Limb (tissue), 2 donors: ENCODE results near the gene HTD2.
"Not testable (repeated sequence)": the region's sequence is repeated elsewhere in the genome, so short reads cannot be mapped to it uniquely, and the experiment has no call there.

Experiments
- DNase-seq, 2 donors: peaks; one replicate each; pipeline ENCODE4 v3.0.0-alpha.2; 2016; ENCODE audit errors: extremely low spot score in 2 of 2

The HTD2 gene

DNA sequence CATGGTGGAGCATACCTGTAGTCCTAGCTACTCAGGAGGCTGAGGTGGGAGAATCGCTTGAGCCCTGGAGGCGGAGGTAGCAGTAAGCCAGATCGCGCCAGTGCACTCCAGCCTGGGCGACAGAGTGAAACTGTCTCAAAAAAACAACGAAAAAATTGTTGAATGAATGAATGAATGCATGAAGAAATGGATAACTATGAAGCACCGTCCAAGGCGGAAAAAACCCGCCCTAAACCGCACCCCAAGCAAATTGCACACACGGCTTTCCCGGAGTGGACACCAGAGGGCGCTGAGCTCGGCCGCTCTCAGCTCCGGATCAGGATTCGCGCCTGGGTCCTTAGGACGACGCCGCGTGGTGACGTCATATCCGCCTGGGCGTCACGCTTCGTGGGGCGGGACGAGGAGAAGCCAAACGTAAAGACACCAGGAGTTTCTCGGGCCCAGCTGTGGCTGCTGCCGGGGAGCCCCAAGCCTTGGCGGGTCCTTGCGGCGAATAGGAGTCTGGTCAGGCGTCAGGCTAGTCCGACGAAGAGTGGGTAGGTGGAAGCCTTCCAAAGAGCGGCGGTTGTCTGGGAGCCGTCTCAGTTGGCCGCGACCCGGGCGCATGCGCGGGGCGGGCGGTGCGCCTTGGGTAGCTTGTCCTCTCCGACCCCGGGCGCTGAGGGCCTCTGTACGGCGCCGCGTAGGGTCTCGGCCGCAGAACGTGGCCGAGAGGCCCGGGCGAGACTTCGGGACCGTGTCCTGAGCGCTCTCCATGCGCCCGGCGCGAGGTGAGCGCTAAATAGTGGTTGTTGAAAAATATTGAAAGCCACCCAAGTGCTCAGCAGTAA is at the start of gene HTD2, which contains the start of gene RPP14:
TSS of gene HTD2 (plus strand) at position 639 of the 830 bp plus-strand sequence. CDS start 11,094 bp downstream, outside the sequence.
TSS of gene RPP14 (plus strand) at position 364 of the 830 bp plus-strand sequence. CDS start 4,085 bp downstream, outside the sequence.
- DNase-seq, result peak; percentile 98 to 99

DNA sequence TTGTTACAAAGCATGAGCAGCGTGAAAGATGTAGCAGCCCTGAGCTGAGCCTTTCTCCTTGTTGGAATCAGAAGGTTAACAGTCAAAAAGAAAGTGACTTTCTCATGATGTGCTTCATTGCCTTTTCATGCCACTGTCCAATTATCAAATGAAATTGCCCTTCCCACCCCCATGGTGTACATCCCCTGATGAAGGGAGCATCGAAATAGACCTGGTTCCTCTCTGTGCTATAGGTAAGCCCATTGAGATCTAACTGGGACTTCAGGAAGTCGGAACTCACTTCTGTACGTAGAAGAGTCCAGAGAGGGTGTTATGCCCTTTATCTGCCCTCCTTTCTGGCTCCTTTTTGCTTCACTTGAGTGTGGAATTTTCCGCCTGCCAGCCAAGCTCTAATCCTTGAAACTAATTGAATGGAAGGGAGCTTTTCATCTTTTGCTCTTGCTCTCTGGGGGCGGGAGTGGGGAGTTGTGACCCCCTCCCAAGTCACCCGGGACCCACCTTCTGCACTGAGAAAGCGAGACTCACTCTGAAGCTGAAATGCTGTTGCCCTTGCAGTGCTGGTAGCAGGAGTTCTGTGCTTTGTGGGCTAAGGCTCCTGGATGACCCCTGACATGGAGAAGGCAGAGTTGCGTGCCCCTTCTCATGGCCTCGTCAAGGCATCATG is 47.8 kb upstream of the HTD2 start:
- DNase-seq, result no peak

DNA sequence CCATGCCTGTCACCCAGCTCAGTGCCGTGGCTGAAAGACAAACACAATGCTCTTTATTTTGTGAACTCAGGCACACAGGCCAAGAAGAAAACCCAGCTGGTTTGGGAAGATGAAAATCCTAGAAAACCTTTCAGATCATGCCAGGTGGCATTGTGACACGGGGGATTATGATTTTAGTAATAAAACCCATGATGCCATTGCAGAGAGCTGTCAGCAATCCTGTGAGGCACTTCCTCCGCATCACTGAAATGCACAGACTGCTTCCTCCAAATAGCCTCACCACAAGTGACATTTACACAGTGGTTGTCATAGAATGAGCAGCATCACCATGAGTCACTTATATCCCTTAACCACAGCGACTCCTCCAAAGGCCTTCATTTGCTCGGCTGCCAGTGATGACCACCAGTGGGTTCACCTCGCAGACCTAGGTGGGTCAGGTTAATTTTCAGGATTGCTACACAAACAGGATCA is 46.0 kb upstream of the HTD2 start:
- no peak for DNase-seq

DNA sequence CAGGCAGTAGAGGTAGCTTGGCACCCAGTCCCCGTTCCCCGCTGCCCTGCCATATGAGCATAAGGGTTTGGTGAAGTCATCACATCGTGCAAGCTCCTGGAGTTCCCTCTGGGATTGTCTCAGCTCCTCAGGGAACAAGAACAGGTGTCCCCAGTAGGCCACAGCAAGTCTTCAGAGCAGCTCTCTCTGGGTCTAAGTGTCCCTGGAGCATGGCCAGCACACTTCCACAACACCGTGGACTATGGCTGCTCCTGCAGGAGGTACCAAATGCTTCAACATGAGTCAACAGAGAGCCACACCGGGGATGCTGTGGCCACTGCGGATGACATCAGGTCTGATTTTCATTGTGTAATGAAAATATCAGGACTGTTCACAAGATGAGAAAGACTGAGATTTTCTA is 45.6 kb upstream of the HTD2 start:
- no peak for DNase-seq

DNA sequence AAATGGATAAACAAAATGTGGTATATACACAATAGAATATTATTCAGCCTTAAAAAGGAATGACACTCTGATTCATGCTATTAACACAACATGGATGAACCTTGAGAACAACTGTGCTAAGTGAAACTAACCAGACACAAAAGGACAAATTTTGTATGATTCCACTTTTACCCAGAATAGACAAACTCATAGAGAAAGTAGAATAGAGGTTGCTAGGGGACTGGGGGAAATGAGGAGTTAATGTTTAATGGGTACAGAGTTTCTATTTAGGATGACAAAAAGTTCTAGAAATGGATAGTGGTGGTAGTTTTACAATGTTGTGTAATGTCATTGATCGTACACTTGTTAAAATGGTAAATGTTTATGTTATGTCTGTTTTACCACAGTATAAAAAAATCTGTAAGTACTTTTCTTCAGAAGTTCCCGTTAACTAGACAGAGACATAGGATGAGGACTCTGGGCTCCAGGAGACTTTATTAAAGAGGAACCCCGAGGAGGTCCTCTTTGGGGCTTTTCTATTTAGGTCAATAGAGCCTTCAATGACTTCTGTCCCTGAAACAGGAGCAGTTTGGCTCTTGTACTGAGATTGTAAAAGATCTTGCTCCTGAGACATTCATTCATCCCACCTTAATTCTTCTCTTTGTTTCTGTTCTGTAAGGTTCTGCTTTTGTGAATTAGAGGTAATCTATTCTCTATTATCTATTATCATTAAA is 44.2 kb upstream of the HTD2 start:
- no peak for DNase-seq

DNA sequence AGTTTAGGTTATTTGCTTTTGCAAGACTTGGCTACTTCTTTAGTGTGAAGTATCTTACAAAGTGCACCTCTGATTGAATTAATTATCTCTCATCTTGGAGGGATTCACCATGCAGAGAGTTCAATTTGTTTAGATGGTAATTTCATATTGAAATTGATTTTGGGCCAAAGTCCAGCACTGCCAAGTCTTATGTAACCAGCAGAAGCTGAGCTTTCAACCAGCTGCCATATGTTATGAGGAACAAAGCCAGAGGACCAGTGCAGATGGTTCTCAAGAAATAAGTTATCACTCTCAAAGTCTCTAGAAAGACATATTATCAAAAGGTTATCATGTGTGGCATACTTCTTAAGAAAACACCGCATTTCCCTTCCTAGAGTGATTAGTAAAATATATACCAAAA is 39.7 kb upstream of the HTD2 start:
- DNase-seq, result no peak

DNA sequence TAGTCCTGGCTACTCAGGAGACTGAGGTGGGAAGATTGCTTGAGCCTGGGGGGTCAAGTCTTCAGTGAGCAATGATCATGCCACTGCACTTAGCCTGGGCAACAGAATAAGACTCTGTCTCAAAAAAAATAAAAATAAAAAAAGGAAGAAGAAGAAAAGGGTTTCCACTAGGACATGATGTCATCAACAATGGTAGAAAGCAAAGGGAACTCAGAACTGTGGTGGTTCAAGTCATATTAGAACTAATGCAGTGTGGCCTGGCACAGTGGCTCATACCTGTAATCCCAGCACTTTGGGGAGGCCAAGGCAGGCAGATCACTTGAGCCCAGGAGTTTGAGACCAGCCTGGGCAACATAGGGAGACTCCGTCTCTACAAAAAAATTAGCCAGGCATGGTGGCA is 38.8 kb upstream of the HTD2 start:
- DNase-seq, result not testable (repeated sequence)

DNA sequence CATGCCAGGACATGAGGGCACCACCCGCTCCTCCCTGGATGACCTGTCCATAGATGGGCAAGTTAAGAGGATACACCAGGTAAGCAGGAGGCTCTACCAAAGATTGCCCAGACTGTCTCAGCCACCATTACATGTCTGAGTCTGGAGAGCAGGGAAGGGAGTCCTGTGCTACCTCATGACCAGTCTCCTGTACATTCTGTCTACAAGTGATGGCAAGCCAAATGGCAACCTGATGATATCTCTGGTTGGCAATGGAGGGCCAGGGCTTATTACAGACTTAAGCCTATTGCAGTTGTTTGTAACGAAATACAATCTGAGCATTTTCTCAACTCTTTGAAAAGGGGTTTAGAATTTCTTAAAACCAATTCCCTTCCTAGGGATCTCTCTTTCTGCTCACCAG is 37.0 kb upstream of the HTD2 start:
- DNase-seq, result no peak

DNA sequence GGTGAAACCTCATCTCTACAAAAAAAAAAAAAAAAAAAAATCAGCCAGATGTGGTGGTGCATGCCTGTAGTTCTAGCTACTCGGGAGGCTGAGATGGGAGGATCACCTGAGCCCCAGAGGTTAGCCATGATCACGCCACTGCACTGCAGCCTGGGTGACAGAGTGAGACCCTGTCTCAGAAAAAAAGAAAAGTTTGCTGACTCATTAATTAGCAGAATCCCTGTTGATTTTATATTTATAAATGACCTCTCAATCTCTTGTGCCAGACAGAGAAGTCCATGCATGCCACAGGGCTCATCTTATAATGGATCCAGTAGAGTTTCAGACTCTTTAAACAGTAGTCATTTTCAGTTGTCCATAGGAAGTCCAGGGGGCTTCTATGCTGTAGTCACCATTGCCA is 35.8 kb upstream of the HTD2 start:
- DNase-seq, result no peak

DNA sequence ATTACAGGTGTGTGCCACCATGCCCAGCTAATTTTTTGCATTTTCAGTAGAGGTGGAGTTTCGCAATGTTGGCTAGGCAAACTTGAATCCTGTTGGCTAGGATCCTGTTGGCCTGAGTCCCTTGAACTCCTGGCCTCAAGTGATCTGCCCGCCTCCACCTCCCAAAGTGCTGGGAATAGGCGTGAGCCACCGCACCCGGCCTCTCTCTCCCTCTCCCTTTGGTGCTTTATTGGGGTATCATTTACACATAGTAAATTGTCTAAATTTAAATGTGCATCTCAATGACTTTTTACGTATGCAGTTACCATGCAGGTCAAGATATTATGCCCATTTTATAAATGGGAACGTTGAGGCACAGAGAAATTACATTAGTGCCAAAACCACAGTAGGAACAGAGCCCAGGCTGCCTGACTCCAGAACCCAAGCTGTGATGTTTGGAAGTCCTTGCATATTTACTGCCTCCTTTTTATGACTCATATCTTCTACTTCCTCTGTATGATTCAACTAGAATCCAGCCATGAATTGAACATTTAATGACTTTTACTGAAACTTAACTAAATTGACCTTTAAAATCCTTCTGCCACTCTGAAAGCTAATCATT is 34.3 kb upstream of the HTD2 start:
- DNase-seq, result no peak

DNA sequence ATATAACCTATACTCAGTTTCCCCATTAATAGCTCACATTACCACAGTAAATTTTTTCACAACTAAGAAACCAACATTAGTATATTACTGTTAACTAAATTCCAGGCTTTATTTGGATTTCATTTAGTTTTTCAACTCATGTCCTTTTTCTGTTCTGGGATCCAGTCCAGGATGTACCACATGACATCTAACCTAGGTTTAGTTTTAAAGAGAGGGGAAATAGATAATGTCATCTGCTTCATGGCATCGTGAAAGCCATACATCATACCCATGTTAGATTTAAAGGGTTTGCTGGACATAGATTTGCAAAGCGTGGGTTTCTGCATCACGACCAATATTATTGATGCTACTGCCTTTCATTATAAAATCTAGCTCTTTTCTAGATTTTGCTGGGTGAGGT is 33.4 kb upstream of the HTD2 start:
- no peak for DNase-seq

DNA sequence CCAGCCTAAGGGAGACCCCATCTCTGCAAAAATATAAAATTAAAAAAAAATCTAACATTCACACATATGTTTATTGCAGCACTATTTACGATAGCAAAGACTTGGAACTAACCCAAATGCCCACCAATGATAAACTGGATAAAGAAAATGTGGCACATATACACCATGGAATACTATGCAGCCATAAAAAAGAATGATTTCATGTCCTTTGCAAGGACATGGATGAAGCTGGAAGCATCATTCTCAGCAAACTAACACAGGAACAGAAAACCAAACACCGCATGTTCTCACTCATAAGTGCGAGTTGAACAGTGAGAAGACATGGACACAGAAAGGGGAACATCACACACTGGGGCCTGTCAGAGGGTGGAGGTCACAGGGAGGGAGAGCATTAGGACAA is 33.0 kb upstream of the HTD2 start:
- DNase-seq, result not testable (repeated sequence)

DNA sequence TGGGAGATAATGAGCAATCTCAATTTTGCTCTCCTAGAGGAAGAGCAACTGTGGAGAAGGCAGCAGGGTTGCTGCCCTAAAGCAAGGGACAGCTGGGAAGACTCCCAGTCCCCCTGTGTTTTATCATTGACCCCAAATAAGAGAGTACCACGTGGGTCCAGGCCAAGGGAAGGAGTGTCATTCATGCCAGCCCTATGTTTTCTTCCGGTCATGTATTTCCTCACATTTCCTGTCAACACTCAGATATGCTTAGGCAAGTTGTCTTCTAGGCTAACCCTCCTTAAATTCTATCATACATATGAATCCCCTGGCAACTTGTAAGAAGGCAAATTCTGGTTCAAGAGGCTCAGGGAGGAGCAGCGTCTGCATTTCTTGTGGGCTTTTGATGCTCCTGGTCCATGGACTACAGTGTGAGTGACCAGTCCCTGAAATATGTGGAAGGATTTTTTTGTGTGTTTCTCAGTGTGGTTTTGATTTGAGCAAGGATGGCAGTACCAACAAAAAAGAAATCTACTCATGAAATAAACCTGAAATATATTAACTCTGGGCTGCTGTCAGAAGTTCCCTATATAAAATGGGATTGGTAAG is 32.2 kb upstream of the HTD2 start:
- DNase-seq, result no peak

DNA sequence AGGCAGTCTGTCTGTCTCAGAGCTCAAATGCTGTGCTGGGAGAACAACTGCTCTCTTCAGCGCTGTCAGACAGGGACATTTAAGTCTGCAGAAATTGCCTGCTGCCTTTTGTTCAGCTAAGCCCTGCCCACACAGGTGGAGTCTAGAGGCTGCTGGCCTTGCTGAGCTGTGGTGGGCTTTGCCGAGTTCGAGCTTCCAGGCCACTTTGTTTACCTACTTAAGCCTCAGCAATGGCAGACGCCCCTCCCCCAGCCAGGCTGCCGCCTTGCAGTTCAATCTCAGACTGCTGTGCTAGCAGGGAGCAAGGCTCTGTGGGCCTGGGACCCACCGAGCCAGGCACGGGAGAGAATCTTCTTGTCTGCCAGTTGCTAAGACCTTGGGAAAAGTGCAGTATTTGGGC is 25.3 kb upstream of the HTD2 start:
- DNase-seq, result no peak

DNA sequence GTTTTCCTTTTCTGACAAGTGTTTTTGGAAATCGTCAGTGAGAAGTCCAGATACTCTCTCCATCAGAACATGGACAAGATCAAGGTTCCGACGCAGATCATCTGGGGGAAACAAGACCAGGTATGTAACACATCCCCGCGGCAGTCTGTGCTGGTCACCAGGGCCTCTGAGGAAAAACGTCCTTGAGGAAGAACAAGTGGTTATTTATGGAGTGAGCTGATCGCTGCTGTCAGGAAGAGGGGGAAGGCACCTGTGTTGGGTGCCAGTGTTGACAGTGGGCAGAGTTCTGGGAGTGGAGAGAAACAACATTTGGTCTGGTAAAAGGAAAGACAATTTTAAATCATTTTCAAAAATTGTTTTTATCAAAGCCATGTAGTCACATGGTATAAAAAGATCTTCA is 21.0 kb upstream of the HTD2 start:
- no peak for DNase-seq

DNA sequence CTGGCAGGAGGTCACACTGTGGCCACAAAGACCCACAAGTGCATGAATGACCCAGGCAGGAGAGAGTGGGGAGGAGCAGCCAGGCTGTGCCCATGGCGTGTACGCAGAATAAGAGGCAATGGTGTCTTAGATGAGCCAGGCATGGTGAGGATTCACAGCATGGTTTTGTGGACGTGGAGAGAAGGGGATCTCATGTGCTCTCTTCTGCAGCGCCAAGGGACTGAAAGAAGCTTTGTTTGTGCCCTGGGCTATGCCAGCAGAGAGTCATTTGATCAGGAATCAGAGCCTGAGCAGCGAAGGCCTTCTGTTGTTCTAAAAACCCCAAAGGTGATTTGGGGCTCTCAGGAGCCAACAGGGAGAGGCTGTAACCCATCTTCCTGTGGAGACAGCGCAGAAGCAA is 19.0 kb upstream of the HTD2 start:
- DNase-seq, result no peak

DNA sequence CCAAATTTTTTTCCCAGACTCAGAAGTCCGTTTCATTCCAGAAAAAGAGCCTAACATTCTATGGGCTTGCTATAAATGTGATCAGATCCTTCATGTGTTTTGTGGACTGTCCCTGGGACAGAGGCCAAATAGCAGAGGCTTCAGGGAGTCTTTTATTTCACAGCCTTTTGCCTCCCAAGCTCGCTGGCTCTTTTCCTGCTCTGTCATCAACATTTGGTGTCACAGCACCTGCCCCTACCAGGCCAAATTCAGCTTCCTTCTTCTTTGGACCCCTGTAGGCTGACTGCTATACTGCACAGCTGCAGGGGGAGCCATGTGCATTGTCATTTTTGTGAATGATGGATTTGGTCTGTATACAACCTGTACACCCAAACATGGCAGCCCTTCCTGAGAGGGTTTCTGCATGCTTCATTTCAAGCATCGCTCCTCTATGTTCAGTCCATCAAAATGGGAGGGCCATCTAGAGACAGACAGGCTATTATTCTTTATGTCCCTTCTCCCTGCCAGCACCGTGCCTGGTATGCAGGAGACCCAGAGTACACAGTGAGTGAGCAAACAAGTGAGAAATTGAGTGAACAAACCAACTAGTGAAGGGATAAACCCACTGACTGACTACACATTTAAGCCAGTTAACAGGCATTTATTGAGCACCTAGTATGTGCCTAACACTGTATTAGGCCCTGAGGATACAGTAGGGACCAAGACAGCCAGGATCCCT is 18.1 kb upstream of the HTD2 start:
- DNase-seq, result peak in 1 of 2 donors; percentile 39

DNA sequence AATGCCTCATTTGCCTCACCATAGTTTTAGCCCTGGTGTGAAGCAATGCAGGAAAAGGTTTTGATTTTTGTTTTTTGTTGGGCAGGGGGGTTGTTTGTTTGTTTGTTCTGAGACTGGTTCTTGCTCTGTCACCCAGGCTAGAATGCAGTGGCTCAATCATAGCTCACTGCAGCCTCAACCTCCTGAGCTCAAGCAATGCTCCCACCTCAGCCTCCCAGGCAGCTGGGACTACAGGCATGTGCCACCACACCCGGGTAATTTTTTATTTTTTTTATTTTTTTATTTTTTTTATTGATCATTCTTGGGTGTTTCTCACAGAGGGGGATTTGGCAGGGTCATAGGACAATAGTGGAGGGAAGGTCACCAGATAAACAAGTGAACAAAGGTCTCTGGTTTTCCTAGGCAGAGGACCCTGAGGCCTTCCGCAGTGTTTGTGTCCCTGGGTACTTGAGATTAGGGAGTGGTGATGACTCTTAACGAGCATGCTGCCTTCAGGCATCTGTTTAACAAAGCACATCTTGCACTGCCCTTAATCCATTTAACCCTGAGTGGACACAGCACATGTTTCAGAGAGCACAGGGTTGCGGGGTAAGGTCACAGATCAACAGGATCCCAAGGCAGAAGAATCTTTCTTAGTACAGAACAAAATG is 17.2 kb upstream of the HTD2 start:
- not testable (repeated sequence) for DNase-seq

DNA sequence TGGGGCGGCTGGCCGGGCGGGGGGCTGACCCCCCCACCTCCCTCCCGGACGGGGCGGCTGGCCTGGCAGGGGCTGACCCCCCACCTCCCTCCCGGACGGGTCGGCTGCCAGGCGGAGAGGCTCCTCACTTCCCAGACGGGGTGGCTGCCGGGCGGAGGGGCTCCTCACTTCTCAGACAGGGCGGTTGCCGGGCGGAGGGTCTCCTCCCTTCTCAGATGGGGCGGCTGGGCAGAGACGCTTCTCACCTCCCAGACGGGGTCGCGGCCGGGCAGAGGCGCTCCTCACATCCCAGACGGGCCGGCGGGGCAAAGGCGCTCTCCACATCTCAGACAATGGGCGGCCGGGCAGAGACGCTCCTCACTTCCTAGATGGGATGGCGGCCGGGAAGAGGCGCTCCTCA is 15.9 kb upstream of the HTD2 start:
- not testable (repeated sequence) for DNase-seq

DNA sequence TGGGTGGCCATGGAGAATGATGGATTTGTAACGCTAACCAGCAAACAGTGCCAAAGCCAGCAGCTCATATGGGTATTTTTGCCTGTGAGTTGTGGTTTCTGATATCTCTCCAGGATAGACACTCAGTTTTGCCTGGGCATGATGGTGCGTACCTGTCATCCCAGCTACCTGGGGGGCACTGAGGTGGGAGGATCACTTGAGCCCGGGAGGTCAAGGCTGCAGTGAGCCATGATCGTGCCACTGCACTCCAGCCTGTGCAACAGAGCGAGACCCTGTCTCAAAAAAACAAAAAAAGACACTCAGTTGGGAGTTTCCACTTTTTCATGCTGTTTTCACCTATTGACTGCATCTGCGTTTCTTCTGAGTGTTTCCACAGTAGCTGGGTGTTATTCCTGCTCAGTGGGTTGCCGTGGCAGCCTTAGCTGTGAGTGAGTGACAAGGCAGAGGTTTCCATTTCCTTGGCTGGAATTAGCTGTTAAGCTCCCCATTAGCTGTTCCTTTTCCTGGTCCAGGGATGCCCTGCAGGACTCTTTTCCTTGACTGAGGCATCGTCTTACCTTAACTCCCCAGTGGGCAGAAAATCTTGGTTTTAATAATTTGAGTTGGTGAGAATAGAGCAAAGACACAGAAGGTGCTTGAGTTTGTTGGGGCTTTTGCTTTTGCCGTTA is 14.5 kb upstream of the HTD2 start:
- no peak for DNase-seq
